GM10266 (cell line): ENCODE measurements around the gene ADSS2.

Experiments used
- DNase-seq: peaks from one replicate; pipeline ENCODE4 v3.0.0; 2012; ENCODE audit errors: extremely low spot score
- CTCF ChIP-seq: IDR thresholded peaks from 2 replicates; pipeline ENCODE4 v1.5.1; 2012; ENCODE audit warnings: mild to moderate bottlenecking, low read depth; ENCODE audit not compliant: control insufficient read depth, insufficient read depth; ENCODE audit errors: missing control alignments

ADSS2 gene

GRCh38 chr1:244444854-244445253, 6.9 kb downstream of the ADSS2 start:
- no peak for DNase-seq

GRCh38 chr1:244442850-244443249, 8.9 kb downstream of the ADSS2 start:
- no peak for TF ChIP-seq CTCF

More at GRCh38 chr1:244444854-244445253, 6.9 kb downstream of the ADSS2 start:
- TF ChIP-seq CTCF = no peak

GRCh38 chr1:244439391-244440032, 12.2 kb downstream of the ADSS2 start:
- DNase-seq = no peak
- TF ChIP-seq CTCF = no peak

More at GRCh38 chr1:244442850-244443249, 8.9 kb downstream of the ADSS2 start:
- DNase-seq = no peak

GRCh38 chr1:244437086-244437468, 14.6 kb downstream of the ADSS2 start:
- TF ChIP-seq CTCF = no peak
- DNase-seq = no peak

- DNase-seq = no peak
- TF ChIP-seq CTCF = no peak
Observed at GRCh38 chr1:244436336-244437085, 15.2 kb downstream of the ADSS2 start.

GRCh38 chr1:244435562-244436205, 16.0 kb downstream of the ADSS2 start:
- TF ChIP-seq CTCF = no peak
- DNase-seq = no peak
